ENCODE measurements around the gene TBC1D9B. TPM values are rescaled to one million over a fixed set of nuclear protein-coding genes. Genes with fewer than 3 reads are reported as not detected.
"Not testable (repeated sequence)": the region's sequence is repeated elsewhere in the genome, so short reads cannot be mapped to it uniquely, and the experiment has no call there.

The TBC1D9B gene
- total RNA-seq, 1 donor from 2014 or later, result 37.1 TPM

DNA sequence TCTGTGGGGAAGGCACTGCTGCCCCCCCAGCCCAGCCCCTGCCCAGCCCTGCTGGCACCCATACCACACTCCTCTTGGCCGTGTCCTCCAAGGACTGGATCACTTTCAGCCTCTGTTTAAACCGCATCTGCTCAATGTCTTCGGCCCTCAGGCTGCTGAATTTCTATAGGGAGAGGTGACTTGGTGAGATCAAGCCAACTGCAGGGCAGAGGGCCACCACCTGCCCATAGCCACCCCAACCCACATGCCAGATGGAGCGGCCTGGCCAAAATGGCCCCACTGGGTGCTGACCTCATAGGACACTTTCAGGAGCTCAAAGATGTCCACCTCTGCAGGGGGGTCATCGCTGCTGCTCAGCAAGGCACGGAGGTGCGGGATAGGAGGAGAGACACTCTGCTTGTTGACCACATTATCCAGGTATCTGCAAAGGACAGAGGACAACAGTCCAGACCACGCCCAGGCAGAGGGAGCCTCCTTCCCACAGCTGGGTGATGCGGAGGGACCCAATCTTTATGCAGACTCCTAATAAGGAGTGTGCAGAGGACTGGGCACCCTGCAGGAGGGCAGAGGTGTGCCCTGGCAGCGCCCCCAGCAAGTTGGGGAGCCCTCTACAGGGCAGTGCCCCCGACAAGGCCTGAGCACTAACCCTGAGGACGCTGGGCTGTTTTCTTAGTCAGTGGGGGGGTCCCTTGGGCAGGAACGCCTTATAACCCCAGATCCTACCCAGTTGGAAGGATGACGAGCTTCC lies 34.7 kb downstream of the TBC1D9B start:
- intact Hi-C loops (cut with micrococcal nuclease), result no loop called here
- ATAC-seq (no peak), DNase-seq (peak; percentile 20)

DNA sequence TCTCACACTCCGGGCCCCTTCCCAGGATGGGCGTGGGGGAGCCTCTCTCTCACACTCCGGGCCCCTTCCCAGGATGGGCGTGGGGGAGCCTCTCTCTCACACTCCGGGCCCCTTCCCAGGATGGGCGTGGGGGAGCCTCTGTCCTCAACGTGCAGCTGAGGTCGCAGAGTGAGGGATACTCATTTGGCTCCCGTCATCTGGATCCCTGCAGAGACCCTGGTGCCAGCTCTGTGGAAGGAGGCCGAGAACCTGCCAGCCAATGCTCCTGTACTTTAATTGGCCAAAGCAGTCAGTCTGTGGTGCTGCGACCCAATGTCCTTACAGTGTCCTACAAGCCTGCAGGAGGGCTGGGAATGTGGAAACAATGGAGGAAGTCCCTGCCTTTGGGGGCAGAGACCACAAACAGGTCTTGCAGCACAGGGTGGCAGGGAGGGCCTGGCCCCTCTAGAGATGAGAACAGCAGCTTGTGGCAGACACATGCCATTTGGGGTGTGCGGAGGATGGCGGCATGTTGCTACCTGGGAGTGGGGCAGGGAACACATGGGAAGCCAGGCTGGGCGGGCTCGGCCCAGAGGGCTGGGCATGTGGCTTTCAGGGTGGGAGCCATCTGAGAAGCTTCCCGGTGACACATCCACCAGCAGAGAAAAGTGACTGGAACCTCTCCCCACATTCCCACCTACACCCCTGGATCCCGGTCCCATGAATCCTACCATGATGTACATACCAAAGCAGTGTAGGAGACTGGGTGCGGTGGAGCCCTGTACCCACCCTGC lies 35.5 kb downstream of the TBC1D9B start:
- intact Hi-C loops (cut with micrococcal nuclease), result no loop called here
- DNase-seq, result peak; percentile 26
- ATAC-seq, result no peak

DNA sequence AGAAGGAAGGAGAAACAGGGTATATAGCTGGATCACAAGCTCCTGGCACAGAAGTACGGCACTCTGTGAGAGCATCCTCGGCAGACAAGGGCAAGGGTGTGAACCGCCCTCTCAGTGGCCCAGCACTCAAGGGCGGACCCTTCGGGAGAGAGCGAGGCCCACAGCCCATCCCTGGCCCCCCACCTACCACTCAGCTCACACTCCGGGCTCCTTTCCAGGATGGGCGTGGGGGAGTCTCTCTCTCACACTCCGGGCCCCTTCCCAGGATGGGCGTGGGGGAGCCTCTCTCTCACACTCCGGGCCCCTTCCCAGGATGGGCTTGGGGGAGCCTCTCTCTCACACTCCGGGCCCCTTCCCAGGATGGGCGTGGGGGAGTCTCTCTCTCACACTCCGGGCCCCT lies 36.2 kb downstream of the TBC1D9B start:
- intact Hi-C loops (cut with micrococcal nuclease), result not testable (repeated sequence)
- ATAC-seq, result peak; percentile 6
- peak; percentile 26 for DNase-seq

DNA sequence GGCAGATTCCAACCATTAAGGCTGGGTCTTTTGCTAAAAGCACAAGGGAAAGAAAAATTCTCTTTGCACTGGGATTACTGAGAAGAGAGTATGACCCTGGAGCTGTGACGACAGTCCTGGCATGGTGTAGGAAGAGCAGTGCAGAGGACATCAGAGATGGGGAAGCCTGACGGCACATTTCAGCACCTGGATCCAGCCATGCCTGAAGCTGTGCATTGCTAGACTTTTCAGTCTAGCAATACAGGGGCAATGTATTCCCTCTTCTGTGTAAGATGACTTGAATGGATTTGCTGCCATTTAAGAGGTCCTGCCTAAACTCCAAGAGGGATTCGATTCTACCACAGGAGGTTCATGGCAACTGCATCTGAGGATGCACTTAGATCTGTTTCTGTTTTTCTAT lies 36.7 kb downstream of the TBC1D9B start:
- intact Hi-C loops (cut with micrococcal nuclease), result no loop called here
- ATAC-seq, result no peak
- no peak for DNase-seq

DNA sequence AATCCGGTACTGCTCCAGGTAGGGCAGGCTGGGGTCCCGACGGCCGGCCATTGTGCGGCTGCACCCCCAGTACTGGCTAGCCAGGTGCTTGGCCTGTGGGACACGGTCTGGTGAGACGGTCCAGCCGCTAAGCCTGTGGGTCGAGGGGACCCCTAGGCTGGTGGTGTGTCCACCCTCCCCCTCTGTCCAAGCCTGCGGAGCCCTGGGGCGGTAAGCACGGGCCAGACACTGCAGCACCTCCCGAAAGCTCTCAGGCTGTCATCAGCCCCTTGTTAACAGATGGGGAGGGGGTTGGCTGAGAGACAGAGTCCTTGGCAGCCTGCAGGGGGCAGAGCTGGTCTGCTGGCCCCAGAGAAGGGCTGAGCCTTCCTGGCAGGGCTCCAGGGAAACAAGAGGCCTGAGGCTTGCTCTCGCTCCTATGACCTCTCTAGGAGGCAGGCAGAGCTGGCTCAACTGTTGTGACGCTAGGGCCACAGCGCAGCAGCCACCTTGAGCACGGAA lies 37.2 kb downstream of the TBC1D9B start:
- intact Hi-C loops (cut with micrococcal nuclease), result no loop called here
- DNase-seq (peak; percentile 85), ATAC-seq (peak; percentile 86)

DNA sequence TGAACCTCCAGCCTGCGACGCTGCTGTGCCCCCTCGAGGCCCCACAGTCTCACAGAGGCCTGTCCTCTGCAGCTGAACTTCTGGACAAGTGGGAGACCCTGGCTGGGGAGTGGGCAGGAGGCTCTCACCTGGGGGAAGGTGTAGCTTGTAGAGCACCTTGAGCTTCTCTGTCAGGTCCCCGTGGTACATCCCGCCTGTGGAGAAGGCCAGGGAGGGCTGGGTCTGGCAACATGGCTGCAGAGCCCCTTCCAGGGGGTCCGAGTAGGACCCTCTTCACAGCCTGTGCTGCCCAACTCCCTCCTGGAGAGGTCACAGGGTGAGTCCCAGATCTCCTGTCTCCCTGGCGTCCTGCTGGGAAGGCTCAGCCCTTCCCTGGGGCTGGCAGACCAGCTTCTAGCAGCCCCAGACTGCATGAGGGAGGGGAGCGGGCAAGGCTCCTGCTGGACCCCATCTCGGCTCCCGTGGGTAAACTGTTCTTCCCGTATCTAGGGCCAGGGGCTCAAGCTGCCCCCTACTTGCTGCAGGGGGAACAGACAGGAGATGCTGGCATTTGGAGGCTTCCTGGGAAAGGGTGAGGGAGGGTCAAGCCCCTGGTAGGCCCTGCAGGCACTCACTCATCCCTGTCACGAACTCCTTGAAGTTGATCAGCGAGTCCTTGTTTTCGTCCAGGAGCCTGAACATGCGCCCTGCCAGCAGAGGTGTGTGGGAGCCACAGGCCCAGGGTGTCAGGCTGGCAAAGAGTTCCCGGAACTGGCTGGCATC lies 37.9 kb downstream of the TBC1D9B start:
- DNase-seq, result peak; percentile 22
- intact Hi-C loops (cut with micrococcal nuclease), result no loop called here
- ATAC-seq, result no peak

DNA sequence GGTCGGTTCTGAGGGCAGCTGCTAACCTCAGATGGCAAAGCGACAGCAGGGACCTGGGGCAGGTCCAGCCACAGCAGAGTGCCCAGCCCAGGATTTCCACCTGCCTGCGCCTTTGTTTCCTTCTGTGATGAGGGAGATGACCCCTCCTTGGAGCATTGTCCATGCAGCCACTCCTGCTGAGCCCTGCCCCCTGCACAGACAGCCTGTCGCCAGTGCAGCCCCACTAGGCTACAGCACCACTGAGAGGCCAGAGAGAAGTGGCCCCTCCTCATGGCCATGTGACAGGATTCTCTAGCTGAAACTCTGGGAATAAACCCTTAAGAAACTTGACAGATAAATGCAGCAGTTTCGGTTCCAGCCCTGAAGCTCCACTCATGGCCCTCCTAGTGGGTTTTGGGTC lies 38.6 kb downstream of the TBC1D9B start:
- intact Hi-C loops (cut with micrococcal nuclease), result no loop called here
- DNase-seq (peak; percentile 24), ATAC-seq (no peak)

DNA sequence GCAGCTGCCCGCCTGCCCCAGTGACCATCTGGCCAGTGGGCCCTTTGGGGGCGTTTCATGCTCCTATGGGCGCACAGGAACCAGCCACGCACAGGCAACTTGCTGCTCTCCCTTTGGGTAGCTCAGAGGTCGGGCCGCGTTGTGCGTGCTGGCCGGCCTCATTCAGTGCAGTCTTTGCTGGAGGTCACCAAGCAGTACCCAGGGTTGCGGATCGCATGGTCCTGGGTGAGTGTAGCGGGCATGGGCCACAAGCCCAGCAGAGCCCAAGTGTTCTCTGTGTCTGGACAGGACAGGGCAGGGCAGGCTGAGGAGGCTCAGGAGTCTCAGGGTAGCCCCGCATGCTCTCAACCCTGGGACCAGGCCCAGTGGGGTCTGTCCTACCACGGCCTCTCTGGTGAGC lies 39.2 kb downstream of the TBC1D9B start:
- DNase-seq (peak; percentile 27), ATAC-seq (no peak)
- intact Hi-C loops (cut with micrococcal nuclease), result no loop called here

DNA sequence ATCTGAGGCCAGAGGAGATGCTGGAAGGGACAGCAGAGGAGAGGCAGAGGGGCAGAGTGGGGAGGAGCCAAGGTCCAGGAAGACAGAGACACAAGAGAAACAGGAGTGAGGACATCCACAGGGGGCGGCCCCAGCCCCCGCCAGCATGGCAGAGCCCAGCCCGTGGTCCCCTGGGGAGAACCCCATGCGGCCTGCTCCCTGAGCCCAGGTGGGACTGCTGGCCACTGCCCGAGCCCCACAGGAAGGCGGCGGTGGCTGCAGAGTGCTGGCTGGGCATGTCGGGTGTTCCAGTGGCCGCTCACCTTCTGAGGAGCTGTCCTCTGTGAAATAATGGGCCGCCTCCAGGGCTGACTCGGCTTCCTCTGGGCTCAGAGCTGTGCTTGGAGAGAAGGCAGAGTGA lies 40.2 kb downstream of the TBC1D9B start:
- ATAC-seq (no peak), DNase-seq (peak; percentile 26)
- intact Hi-C loops (cut with micrococcal nuclease), result no loop called here

DNA sequence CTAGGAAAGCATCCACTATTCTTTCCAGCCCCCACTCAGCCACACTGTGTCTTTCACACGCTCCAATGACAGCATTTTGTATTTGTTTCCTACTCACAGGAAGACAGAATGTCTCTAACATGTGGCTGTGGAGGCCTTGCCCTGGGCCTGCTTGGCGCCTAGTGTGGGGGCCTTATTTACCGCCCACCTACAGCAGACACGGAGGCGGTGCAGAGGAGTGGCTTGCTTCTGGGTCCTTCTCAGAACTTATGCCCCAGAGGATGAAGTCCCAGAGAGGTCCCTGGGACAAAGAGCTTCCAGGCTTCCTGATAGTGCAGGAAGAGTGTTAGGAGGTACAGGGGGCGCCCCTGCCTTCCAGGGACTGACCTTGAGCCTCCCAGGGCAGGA lies 40.6 kb downstream of the TBC1D9B start:
- DNase-seq (peak; percentile 7), ATAC-seq (no peak)
- intact Hi-C loops (cut with micrococcal nuclease), result no loop called here

DNA sequence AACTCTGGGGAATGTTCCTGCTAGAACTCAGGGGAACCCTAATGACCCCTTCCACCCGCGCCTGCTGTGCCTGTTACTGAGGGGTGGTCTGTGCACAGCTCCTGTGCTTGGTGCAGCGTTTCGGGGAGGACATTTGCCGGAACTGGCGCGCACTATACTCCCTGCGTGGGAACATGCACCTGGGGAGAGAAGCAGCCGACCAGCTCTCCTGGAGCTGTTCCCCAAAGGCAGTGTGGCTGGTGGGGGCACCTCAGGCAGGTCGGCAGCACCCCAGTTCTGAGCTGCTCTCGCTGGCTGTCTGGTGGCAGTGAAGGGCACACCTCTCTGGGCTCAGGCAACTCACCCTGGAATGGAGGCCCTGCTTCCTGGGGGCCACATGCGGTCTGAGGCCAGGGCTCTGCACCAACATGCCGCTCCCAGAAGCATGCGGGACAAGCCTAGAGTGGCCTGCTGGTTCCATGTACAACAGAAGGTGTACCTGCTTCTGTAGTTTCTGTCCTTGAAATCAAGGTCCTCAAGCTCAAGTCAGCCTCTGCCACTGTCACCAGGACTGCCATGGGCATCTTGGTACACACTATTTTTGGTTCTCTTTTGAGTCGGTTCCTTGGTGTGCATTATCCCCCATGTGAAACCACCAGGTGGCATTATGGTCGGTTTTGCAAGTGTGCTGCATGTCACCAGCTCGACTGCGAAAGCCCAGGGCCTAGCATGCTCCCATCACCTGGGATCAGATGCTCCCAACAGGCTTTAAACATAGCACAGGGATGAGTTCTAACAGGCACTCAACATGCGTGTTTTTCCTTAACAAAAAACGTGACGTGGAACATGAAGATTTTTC lies 41.2 kb downstream of the TBC1D9B start:
- intact Hi-C loops (cut with micrococcal nuclease), result no loop called here
- ATAC-seq, result no peak
- DNase-seq, result peak; percentile 11

DNA sequence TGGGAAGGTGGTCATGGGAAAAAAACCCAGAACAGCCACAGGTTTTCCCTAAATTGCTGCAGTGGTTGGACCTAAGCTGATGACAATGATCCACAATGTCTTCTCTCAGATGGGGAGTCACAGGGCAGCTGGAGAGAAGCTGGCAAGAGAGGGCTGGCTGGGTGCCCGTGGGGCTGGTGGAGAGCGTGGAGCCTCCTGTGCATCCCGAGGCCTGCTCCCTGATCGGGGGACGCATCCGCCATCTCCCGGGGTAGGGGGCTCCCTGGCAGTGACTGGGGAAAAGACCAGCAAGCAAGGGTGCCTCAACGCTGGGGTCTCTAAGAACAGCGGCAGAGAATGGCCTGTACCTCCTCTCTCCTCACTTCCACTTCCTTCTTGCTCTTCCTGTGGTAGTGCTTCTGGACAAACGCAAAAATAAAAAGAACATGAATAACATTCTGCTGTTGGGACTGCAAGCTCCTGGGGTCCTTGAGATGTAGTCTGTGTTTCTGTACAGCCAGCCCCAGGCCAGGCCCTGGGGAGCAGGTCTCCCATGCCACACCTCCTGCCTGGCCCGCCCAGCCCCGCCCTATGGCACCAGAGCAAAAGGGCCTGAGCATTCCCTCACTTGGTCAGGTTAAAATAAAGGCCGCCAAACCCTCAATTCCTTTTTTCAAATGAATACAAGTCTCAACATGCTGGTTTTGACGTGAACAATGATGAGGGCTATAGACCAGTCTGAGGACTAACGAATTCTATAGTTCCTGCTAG lies 42.0 kb downstream of the TBC1D9B start:
- DNase-seq (peak; percentile 22), ATAC-seq (no peak)
- intact Hi-C loops (cut with micrococcal nuclease), result no loop called here

DNA sequence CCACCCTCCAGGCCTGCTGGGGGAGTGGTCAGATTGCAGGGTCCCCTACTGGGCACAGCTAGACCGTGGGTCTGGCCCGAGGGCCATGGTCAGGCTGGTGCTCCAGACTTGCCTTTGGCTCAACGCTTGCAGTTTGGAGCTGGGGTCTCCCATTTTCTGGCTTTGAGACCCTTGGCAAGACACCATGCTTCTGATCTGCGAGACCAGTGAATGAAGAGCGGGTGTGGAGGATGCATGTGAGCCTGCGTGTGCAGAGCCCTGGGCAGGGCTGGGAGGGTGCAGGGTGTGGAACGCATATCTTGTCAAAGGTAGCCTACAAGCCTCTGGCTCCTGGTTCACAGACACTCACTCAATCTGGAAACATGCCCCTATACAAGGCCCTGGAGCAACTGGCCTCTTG lies 43.0 kb downstream of the TBC1D9B start:
- intact Hi-C loops (cut with micrococcal nuclease), result no loop called here
- ATAC-seq (no peak), DNase-seq (peak; percentile 8)

DNA sequence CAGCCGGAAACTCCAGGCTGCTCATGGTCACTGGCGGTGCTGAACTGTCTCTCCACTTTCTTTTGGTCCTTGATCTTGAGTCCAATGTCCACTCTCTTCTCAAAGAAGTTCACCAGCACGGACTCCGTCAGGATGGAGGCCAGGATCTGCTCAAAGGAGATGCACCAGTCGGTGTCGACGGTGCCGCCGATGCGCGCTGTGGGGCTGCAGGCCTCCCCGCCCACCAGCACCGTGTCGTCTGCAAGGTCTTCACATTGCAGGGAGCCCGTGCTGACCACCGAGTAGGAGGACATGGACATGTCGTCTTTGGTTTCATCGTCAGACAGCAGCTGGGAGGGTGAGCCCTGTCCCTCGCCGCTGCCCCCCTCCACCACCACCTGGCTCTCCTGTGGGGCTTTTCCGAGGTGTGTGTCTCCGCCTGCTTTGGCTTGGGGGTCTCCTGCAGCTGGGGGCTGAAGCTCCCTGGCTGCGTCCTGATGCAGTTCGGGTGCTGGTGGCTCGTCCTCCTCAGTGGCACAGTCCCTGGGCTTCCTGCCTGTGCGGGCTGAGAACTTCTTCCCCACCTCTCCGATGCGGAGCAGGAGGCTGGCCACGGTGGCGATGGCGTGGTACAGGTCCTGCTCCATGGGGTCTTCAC lies 44.1 kb downstream of the TBC1D9B start:
- intact Hi-C loops (cut with micrococcal nuclease), result no loop called here
- ATAC-seq (no peak), DNase-seq (peak; percentile 20)

DNA sequence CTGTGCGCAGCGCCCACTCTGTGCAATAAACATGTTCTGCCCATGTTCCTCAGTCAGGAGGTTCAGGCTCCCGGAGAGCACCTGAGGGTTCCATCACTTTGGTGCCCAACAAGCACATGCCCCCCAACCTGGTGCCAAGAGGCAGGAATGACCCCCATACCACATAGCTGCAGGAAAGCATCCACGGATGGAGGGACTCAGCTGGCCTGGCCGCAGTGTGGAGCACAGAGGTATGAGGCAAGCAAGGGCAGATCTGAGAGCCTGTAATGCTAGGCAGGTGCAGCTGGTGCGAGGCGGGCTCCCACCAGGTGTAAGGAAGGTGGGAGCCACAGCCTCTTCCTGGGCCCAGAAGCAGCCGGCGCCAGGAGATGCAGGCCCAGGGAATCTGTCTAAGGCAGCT lies 44.8 kb downstream of the TBC1D9B start:
- intact Hi-C loops (cut with micrococcal nuclease), result no loop called here
- DNase-seq, result peak; percentile 14
- no peak for ATAC-seq

DNA sequence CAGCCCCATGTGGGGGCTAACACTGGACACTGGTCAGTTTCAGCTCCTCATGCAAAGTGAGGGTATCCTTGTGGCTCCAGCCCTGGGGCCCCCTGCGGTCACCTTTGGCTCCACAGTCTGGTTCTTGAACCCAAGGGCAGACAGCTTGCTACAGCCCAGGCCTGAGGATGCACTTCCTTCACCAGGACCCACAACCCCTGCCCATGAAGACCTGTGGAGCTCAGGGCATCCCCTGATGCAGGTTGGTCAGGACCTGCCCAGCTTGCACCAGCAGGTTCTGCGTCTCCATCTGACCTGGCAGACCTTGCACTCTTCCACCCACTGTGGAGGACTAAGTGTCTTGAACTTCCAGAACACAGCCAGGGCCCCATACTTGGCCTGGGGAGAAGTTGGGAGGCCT lies 45.4 kb downstream of the TBC1D9B start:
- DNase-seq, result peak; percentile 18
- ATAC-seq, result no peak
- intact Hi-C loops (cut with micrococcal nuclease), result no loop called here

DNA sequence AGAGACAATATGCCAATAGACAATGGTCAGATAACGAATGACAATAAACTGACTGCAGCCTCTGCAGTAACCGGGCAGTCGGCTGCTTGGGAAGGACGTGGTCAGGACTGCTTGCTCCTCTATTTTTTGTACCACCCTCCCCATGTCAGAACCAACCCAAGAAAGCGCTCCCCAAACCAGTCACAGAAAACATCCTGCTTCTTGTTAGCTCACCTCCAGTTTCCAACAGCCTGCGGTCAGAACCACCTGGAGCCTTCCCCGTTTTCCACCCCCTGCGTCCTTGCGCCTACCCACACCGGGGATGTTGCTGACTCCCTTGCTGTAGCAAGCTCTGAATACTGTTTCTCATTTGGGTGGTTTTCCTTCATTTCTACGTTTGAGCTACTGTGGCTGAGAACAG lies 47.4 kb downstream of the TBC1D9B start:
- DNase-seq (peak; percentile 8), ATAC-seq (no peak)
- intact Hi-C loops (cut with micrococcal nuclease), result no loop called here

Data from left ventricle myocardium superior (tissue), 1 donor.